GM18861 (cell line): ENCODE results near the gene FAM124A.

Source experiments
- ATAC-seq: cut with Tn5 transposase; IDR thresholded peaks from one replicate; pipeline ENCODE4 v1.9.1; 2021; ENCODE audit not compliant: unreplicated experiment

Gene FAM124A

GRCh38 chr13:51218626-51219025, 3.6 kb upstream of the FAM124A start:
- no peak for ATAC-seq

DNA sequence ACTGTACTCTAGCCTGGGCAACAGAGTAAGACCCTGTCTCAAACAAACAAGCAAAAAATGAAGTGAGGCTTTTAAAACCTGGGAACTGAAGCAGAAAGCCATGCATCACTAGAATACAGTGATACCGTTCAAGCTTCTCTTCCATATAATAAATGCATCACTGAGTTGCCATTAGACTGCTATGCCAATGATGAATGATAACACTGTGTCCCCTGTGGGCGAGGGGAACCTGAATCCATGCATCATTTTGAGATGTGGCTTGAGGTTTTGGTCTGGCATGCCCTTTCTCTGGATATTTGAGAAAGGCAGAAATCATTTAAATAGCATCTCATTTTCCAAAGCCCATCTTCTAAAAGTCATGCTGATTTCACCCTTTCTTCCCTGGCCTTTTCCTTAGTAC, 1.5 kb upstream of the FAM124A start:
- no peak for ATAC-seq

DNA sequence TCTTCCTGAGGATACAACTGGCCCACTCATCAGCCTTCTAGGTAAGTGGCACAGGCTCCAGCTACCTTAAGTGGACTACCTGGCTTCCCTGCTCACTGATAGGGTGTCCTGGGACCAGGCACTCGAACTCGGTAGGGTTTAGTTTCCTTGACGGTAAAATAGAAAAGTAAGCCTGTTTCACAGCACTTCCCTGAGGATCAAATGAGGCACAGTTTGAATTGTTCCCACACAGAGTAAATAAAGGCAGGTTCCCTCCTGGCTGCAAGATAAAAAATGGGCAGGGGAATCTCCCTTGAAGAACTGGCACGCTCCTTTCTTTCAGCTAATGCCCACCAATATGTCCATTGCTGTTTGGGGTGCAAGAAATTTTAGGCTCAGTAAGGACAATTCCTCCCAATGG, 1.1 kb upstream of the FAM124A start:
- no peak for ATAC-seq

DNA sequence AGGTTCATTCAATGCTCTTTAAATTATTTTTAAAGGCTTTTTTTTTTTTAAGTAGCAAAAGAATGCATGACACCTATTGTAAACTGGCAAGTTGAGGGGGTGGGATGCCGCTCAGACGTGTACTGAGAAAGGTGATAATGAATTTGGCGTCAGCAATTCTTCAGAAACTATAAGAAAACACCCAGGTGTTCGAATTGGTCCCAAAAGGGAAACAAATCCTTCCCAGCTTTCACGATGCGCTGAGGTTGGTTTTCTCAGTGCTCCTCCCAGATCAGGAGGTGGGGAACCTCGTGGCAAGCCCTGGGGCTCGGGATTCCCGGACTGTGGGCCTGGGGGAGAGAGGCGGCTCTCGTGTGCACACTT, 543 bp upstream of the FAM124A start:
- no peak for ATAC-seq

GRCh38 chr13:51222686-51223559, 725 bp downstream of the FAM124A start:
- no peak for ATAC-seq

GRCh38 chr13:51223560-51224270, 1.5 kb downstream of the FAM124A start:
- no peak for ATAC-seq

- ATAC-seq, result no peak
These were observed 2.8 kb downstream of the FAM124A start for GRCh38 chr13:51225029-51225428.

DNA sequence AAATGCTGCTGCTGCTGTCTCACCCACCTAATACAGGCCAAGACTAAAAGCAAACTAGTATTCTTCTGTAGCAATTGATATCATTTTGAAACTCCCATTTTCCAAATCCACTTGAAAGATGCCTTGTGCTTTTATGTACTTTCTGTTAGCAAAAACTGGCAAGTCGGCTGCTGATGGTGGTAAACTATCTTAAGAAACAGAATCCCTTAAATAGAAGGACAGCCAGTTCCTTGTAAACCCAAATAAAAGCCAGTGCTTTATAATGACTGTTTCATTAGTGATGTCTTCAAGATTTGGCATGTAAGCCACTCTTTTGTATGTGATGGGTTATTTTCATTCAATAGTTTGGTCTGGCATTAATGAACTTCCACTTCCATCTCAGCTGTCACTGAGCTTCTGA, 5.2 kb downstream of the FAM124A start:
- no peak for ATAC-seq

DNA sequence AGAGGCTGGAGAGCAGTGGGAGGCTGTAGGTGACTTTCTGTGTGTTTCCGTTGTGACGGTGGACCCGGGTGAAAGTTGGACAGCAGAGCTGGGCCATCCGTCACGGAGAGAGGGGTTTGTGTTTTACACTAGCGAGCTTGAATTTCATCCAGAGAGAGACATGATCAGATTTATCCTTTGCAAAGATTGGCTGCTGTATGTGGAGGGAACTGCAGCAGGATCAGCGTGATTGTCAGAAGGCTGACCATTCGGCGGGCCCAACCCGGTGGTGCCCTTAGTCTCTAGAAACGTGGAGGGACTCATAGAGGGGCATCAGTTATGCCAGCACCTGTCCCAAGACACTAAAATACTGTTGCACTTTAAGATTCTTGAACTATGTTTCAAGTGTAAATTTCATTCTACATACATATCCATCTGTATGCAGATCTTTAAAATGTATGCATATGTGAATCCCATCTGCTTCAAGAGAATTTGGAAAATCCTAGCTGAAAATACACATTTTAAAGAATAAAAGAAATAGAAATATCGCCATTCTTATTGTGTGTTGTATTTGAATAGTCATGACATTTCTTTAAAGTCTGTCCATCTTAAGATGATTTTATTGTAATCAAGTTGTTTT, 7.0 kb downstream of the FAM124A start:
- no peak for ATAC-seq

DNA sequence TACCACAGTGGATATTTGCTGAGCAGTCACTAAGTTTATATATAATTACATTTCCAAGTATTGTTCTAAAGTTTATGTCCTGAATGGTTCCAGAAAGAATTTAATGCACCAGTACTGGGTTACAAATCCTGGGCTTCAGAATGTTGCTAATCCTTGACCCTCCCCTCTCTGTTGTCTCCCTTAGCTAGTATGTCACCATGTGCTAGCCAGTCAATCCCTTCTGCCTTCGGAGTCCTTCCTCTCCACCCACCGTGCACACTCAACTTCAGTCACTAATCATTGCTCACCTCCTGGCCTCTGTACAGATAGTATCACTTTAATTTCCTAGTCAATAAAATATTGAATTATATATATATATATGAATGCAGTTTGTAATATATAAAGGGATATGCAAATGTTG, 7.5 kb downstream of the FAM124A start:
- no peak for ATAC-seq

DNA sequence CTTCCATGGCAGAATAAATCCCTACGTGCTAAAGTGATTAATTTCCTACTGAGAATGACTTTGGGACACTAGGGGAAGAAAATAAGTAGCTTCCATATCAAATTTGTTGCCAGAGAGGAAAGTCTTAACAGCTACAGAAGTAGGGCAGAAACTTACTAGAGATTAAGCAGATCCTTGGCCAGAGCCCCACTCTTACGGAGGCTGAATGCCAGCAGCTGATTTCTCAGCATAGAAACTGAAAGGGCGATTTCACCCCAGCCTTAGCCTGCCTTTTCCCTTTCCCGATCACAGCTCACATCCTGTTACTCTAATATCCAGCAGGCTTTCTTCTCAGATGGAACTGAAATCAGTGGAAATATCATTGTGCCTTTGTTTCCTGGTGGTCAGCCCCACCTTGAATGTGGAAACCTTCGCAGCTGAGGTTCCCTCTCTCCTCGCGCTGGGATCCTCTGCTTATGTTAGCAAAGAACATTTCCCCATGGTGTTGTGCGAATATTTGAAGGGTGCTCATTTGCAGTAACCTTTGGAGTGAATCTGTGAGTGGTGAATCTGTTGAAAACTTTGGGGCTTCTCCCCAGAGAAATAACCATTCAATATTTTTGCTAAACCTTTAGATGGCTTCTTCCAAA, 8.4 kb downstream of the FAM124A start:
- ATAC-seq, result no peak

- no peak for ATAC-seq
These were observed 9.3 kb downstream of the FAM124A start for GRCh38 chr13:51231456-51231855.

- no peak for ATAC-seq
These were observed 10.1 kb downstream of the FAM124A start for GRCh38 chr13:51232328-51232727.

DNA sequence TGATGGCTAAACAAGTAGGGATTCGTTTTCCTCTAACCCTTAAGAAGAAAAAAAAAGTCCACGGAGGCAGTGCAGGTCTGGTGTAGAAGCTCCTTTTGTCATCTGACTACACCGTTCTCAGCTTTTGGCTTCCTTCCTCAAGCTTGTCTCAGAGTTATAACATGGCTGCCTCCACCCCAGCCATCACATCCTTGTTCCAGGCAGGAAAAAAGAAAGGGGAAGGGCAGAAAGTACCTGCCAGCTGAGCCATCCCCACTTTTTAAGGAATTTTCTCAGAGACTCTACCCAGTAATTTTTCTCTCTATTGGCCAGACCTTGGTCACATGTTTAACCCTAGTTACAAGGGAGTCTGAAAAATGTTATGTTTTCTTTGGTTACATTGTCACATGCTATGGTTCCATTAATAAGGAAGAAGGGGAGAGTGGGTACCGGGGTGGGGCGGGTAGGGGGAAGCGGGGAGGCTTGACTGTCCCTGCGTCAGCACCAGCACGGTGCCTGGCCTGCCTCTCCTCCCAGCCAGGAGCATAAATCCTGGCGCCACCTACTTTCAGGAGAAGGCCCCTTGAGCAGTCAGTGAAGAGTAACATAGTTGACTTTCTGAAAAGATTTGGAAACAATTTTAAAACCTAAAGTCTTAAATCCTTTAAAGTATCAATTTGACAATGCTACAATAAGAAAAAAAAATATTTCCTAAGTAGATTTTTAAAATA, 11.1 kb downstream of the FAM124A start:
- no peak for ATAC-seq

- ATAC-seq, result no peak
These were observed 12.5 kb downstream of the FAM124A start for GRCh38 chr13:51234676-51235075.

DNA sequence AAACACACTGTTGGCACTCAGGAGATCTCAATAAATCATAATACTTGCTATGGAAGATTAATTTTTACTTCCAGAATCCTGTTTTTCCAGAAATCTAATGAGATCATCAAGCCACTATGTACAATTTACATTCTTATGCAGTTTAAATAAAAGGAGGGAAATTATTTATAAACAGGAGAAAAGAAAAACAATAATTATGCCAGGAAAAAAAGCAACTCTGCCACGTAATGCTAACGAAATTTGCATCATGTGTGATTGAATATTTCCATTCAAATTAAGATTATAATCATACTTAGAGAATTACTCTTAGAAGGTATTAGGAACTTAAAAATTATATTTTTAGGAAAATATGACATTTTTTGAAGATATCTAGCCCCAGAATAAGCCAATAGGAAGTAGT, 13.0 kb downstream of the FAM124A start:
- ATAC-seq, result no peak

GRCh38 chr13:51235756-51236490, 13.7 kb downstream of the FAM124A start:
- no peak for ATAC-seq

- no peak for ATAC-seq
These were observed 14.2 kb downstream of the FAM124A start for GRCh38 chr13:51236491-51236792.

GRCh38 chr13:51237386-51237785, 15.2 kb downstream of the FAM124A start:
- no peak for ATAC-seq

DNA sequence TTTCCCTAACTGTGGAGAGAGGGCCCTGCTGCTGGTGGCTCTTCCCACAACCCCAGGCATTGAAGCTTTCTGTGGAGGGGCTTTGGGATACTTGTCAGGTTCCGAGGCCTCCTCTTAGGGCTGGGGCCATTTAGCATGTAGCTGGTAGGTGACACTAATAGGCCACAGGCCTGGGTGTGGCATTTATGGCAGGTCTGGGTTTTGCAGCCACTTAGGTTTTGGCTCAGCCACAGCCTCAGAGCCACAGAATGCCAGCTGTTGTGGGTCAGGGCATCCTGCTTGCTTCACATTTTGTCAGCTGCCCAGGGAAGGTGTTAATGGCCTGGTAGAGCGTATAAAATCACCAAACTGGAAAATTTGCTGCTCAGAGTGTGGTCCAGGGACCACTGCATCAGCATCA, 15.7 kb downstream of the FAM124A start:
- no peak for ATAC-seq
